KMS-11 (cell line): ENCODE measurements around the gene NEK11.
"Not testable (repeated sequence)": the region's sequence is repeated elsewhere in the genome, so short reads cannot be mapped to it uniquely, and the experiment has no call there.

ENCODE experiments used
- H2AFZ ChIP-seq: fragments of 200-600 bp; sonication (generic); 2 replicates; pipeline ENCODE4 v1.6.1; 2016; ENCODE audit warnings: antibody characterized with exemption, mixed run types, low read depth
- H3K27ac ChIP-seq: fragments of 200-600 bp; sonication (generic); 2 replicates; pipeline ENCODE4 v1.6.1; 2016; ENCODE audit warnings: mild to moderate bottlenecking, mixed run types
- H3K27me3 ChIP-seq: fragments of 200-600 bp; sonication (generic); 2 replicates; pipeline ENCODE4 v1.6.1; 2017; ENCODE audit warnings: mild to moderate bottlenecking, low read depth, mixed run types, moderate library complexity; ENCODE audit not compliant: insufficient read depth
- H3K36me3 ChIP-seq: fragments of 200-600 bp; sonication (generic); 2 replicates; pipeline ENCODE4 v1.6.1; 2017; ENCODE audit warnings: mild to moderate bottlenecking, mixed run types; ENCODE audit not compliant: insufficient read depth
- H3K4me1 ChIP-seq: fragments of 200-600 bp; sonication (generic); 2 replicates; pipeline ENCODE4 v1.6.1; 2016; ENCODE audit warnings: mild to moderate bottlenecking, low read depth, mixed run types; ENCODE audit not compliant: poor library complexity, severe bottlenecking
- H3K4me2 ChIP-seq: fragments of 200-600 bp; sonication (generic); 2 replicates; pipeline ENCODE4 v1.7.0; 2016; ENCODE audit warnings: mild to moderate bottlenecking, mixed run types
- H3K4me3 ChIP-seq: fragments of 200-600 bp; sonication (generic); IDR thresholded peaks from 2 replicates; pipeline ENCODE4 v1.6.1; 2017; ENCODE audit warnings: low read depth, low read length, mixed read lengths; ENCODE audit not compliant: insufficient read depth
- H3K79me2 ChIP-seq: fragments of 200-600 bp; sonication (generic); 2 replicates; pipeline ENCODE4 v1.6.1; 2016; ENCODE audit warnings: low read depth, mixed run types; ENCODE audit not compliant: insufficient read depth
- H3K9ac ChIP-seq: fragments of 200-600 bp; sonication (generic); 2 replicates; pipeline ENCODE4 v1.6.1; 2016; ENCODE audit warnings: mild to moderate bottlenecking, mixed run types
- H4K20me1 ChIP-seq: fragments of 200-600 bp; sonication (generic); 2 replicates; pipeline ENCODE4 v1.6.1; 2016; ENCODE audit warnings: mild to moderate bottlenecking, mixed run types; ENCODE audit not compliant: insufficient read depth
- CTCF ChIP-seq: fragments of 200-600 bp; sonication (generic); conservative IDR thresholded peaks from 2 replicates; pipeline ENCODE4 v1.6.1; 2017; ENCODE audit warnings: low read depth, mild to moderate bottlenecking, antibody characterized with exemption, low read length, moderate library complexity, mixed read lengths

The NEK11 gene

DNA sequence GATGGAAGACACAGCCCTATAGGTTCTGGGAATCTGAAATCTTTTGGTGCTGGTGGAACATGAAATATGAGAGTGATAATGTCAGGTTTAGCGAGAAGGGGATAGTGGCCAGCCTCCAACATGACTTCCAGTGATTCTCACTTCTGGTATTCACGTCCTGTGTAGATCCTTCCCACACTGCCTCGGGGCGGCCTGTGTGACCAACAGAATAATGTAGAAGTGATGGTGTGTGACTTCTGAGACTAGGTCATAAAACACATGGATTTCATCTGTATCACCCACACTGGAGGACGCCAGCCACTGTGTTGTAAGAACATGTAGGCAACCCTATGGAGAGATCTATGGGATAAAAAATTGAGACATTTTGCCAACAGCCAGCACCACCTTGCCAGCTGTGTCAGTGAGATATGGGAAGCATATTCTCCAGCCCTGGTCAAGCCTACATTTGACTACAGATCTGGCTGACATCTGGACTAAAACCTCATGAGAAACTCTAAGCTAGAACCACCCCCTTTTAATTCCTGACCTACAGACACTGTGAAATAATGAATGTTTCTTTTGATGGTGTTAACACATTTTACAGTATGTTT is 329.4 kb downstream of the NEK11 start:
- H3K9ac ChIP-seq: no peak overlapping the region
- no peak for TF ChIP-seq CTCF
- H3K4me2 ChIP-seq: no peak overlapping the region
- no peaks in the 10 kb centered on the region for H4K20me1 ChIP-seq
- no peak overlapping the region for H3K4me3 ChIP-seq
- H3K27me3 ChIP-seq: no peaks in the 10 kb centered on the region
- no peak overlapping the region for H3K27ac ChIP-seq
- no peaks in the 10 kb centered on the region for H3K4me1 ChIP-seq
- H3K36me3 ChIP-seq: no peaks in the 10 kb centered on the region
- H3K79me2 ChIP-seq: no peaks in the 10 kb centered on the region
- no peak overlapping the region for H2AFZ ChIP-seq

- Histone ChIP-seq H3K4me3 (no peak overlapping the region), H3K36me3 (no peaks in the 10 kb centered on the region), H3K4me1 (no peaks in the 10 kb centered on the region), H3K4me2 (no peak overlapping the region), H3K27me3 (no peaks in the 10 kb centered on the region), H4K20me1 (no peaks in the 10 kb centered on the region), H3K27ac (no peak overlapping the region), H3K79me2 (no peaks in the 10 kb centered on the region), H3K9ac (no peak overlapping the region), H2AFZ (no peak overlapping the region)
- TF ChIP-seq CTCF: no peak
These were observed 330.6 kb downstream of the NEK11 start for GRCh38 chr3:131357275-131357674.

DNA sequence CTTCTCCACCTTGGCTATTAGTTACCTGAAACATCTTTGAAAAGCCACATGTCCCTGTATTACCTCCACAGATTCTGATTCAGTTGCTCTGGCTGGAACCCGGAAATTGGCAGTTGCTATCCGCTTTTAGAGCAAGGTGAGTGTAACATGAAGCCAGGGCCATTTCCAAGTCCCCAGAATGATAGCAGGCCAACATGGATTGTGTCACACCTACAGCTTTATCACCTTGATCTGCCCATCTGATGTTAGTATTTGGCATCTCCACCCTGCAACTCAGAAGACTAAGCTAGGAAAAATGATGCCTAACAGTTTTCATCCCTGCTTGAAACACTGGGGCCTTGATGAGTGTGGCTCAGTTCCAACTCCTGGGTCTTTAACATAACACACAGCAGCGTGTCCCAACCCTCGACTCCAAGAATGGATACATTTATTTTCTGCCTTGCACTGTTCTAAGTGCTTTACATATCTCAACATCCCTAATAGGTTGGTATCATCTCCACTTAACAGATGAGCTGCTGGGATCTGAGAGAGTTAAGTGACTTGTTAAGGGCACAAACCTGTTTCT is 333.6 kb downstream of the NEK11 start:
- Histone ChIP-seq H3K4me2 (no peak overlapping the region), H4K20me1 (no peaks in the 10 kb centered on the region), H2AFZ (no peak overlapping the region), H3K4me3 (no peak overlapping the region), H3K9ac (no peak overlapping the region), H3K4me1 (no peaks in the 10 kb centered on the region), H3K79me2 (no peaks in the 10 kb centered on the region), H3K27ac (no peak overlapping the region), H3K27me3 (no peaks in the 10 kb centered on the region), H3K36me3 (no peaks in the 10 kb centered on the region)
- no peak for TF ChIP-seq CTCF

DNA sequence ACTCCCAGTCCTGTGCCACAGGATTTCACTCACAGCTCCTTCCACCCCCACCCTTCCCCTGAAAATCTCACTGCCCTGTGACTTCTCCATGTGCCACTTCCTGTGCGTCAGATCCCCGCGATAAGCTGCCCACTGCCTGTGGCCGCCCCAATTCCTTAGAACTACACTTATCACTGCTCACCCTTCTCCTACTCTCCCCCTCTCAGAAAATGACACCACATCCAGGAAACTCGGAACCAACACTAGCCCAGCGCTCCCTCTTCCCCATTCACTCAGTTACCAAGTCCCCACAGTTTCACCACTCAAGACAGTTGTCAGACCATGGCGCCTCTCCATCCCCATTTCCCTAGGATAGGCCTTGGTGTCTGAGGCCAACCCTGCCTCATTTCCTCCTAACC is 334.4 kb downstream of the NEK11 start:
- H2AFZ ChIP-seq, H4K20me1 ChIP-seq, H3K79me2 ChIP-seq, H3K9ac ChIP-seq, H3K4me1 ChIP-seq, H3K36me3 ChIP-seq, H3K4me3 ChIP-seq, H3K27me3 ChIP-seq, H3K27ac ChIP-seq, H3K4me2 ChIP-seq: not testable (repeated sequence)
